Measurements from ENCODE around the gene RAD51B. TPM values are rescaled to one million over a fixed set of nuclear protein-coding genes. Genes with fewer than 3 reads are reported as not detected.

RAD51B gene
- total and polyA plus RNA-seq, 9 of the 15 experiments (the other 6 are each of a cell fraction or from before 2014, with no cell fraction given) = 8.5 to 17.3 (median 11.3) TPM

GRCh38 chr14:68473794-68474193 lies 654.2 kb downstream of the RAD51B start (continued):
- peak; percentile 14 for TF ChIP-seq MEIS2 (IDR thresholded peaks at IDR 0.05; ENCODE audit: partially characterized antibody)
- TF ChIP-seq REST (IDR thresholded peaks at IDR 0.05; ENCODE audit: borderline replicate concordance) = peak; percentile 49
- no peak for TF ChIP-seq REST (CRISPR knock-in tag; IDR thresholded peaks at IDR 0.05; ENCODE audit: low read depth)
- TF ChIP-seq CHD4 (IDR thresholded peaks at IDR 0.05; ENCODE audit: insufficient read depth, insufficient replicate concordance, low read depth, low read length, poor library complexity, severe bottlenecking) = no peak
- TF ChIP-seq ZNF561 (CRISPR knock-in tag; conservative IDR thresholded peaks at IDR 0.05) = no peak
- no peak for TF ChIP-seq MECOM (CRISPR knock-in tag; IDR thresholded peaks at IDR 0.05)
- TF ChIP-seq ZBTB43 (CRISPR knock-in tag; IDR thresholded peaks at IDR 0.05) = no peak
- peak; percentile 84 for TF ChIP-seq CBFA2T2 (conservative IDR thresholded peaks at IDR 0.05)
- 0 out of 4 replicates have a peak, but pooled peaks of 1 of the 2 experiments have one; percentile 30 for TF ChIP-seq MNT (conservative IDR thresholded peaks at IDR 0.05)
- TF ChIP-seq TEAD4 (IDR thresholded peaks at IDR 0.05; ENCODE audit: low read length) = 0 out of 2 replicates have a peak, but pooled peaks have one; percentile 10
- no peak for TF ChIP-seq TEAD4 (CRISPR knock-in tag; IDR thresholded peaks at IDR 0.05; ENCODE audit: borderline replicate concordance)
- TF ChIP-seq PATZ1 (CRISPR knock-in tag; IDR thresholded peaks at IDR 0.05; ENCODE audit: borderline replicate concordance) = no peak
- TF ChIP-seq USF1 (CRISPR knock-in tag; IDR thresholded peaks at IDR 0.05) = peak; percentile 89

All from K562 (cell line).